Measurements from ENCODE around the gene PRPSAP2. TPM values are rescaled to one million over a fixed set of nuclear protein-coding genes. Genes with fewer than 3 reads are reported as not detected.
A peak's percentile ranks its signal among the peaks of the same experiment; 100 is the strongest.

The PRPSAP2 gene
- total RNA-seq, 1 experiment from 2014 or later, result 49.2 TPM

GRCh38 chr17:18960803-18961511 is 103.0 kb downstream of the PRPSAP2 start:
- peak; percentile 66 for DNase-seq (ENCODE audit: low read depth)

DNA sequence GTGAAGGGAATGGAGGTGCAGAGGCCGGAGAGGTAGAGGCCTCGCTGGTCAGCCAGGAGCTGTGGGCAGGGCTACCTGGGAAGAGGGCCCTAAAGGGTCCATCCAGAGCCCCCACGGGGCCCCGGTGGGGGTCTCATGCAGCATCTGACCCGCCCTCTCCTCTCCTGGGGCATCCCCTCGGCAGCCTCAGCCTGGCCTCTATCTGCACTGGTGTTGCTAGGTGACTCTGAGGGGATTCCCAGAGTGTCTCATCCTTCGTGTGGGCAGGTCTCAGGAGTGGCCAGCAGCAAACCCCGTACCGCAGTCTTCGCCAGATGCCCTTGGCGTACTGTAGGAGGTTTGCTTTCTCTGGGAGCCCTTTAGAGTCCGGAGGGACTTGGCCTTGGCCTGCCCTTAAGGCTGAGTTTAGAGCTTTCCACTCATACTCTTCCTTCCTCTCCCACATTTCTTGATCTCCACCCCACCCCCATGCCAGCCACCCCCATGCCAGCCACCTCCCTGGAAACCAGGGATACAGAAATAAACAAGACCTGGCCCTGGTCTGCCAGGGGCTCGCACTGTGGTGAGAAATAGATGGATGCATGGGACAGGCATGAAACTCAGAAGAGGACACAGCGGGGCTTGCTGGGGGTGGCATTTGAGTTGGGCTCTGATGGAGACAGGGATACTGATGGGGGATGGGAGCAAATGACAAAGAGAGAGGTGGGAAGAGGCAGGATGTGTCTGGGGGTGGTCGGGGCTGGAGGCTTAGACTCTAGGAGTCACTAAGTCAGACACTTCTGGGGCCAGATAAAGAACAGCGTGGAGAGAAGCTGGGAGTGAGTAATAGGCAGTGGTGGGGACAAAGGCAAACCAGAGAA is 103.9 kb downstream of the PRPSAP2 start:
- DNase-seq (ENCODE audit: low read depth), result no peak

GRCh38 chr17:18962494-18962815 is 104.5 kb downstream of the PRPSAP2 start:
- no peak for DNase-seq (ENCODE audit: low read depth)

- DNase-seq (ENCODE audit: low read depth), result no peak
These were observed 105.4 kb downstream of the PRPSAP2 start for GRCh38 chr17:18963126-18964017.

DNA sequence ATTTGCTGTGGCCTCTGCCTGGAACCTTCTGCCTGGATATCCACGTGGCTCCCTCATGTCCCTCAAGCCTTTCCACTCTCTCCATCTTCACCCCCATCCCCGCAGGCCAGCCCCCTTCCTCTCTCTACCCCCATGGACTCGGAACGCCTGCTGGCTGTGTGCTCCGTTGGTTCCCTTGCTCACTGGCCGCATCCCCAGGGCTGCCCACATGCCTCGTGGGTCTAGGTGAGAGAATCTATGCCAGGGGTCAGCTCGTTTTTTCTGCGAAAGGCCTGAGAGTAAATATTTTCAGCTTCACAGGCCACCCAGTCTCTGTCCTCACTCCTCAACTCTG is 106.1 kb downstream of the PRPSAP2 start:
- no peak for DNase-seq (ENCODE audit: low read depth)

- no peak for DNase-seq (ENCODE audit: low read depth)
These were observed 106.6 kb downstream of the PRPSAP2 start for GRCh38 chr17:18964550-18964949.

- DNase-seq (ENCODE audit: low read depth), result no peak
These were observed 107.8 kb downstream of the PRPSAP2 start for GRCh38 chr17:18965530-18966236.

- DNase-seq (ENCODE audit: low read depth), result peak; percentile 36
These were observed 109.1 kb downstream of the PRPSAP2 start for GRCh38 chr17:18966831-18967624.

GRCh38 chr17:18967916-18968315 is 110.0 kb downstream of the PRPSAP2 start:
- no peak for DNase-seq (ENCODE audit: low read depth)

GRCh38 chr17:18968345-18968744 is 110.4 kb downstream of the PRPSAP2 start:
- DNase-seq (ENCODE audit: low read depth), result no peak

DNA sequence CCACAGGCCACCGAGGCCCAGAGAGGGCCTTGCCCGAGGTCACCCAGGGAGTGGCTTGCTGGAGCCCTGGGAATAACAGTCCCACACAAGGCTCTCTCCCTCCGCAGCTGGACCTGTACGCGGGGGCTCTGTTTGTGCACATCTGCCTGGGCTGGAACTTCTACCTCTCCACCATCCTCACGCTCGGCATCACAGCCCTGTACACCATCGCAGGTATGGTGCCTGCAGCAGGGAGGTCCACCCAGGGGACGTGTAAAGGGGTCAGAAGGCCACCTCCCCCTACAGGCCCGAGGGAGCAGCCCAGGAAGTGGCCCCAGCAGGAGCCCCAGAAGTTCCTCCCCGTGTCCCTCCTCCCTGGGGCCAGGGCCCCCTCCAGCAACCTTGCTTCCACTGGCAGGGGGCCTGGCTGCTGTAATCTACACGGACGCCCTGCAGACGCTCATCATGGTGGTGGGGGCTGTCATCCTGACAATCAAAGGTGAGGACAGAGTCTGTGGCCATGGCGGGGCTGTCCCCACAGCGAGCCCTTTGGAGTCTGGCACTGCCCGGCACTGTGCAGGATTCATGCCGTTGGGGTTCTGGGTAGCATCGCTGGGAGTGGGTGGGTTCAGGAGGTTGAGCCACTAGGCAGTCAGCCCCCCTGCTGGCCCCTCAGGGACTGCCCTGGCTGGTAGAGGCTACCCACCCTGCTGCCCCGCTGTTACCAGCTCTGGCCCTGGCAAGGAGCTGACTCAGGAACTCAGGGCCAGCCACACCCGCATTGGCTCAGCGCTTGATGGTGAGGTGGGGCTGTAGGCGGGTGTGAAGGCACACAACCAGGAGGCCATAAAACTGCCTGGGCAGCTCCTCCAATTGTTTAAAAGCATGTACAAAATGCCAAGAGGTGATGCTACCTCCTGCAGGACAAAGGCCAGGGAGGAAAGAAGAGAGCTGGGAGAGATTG is 111.3 kb downstream of the PRPSAP2 start:
- DNase-seq (ENCODE audit: low read depth), result peak; percentile 33

- no peak for DNase-seq (ENCODE audit: low read depth)
These were observed 112.9 kb downstream of the PRPSAP2 start for GRCh38 chr17:18970582-18971480.

DNA sequence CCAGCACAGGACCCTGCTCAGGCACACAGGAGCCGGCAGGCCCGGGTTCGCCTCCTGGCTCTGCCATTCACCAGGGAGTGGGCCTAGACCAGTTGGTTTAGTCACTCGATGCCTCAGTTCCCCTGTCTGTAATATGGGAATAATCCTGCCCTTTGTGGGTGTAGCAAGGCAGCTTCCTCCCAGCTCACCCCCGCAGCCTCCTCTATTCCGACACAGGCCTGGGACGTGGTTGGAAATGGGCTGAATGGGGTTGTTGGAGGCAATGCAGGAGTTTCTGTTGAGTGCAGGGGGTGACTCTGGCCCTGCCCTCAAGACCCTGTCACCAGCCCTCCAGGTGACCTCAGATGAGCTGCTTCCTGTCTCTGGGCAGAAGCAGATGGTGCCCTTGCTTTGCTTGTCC is 113.9 kb downstream of the PRPSAP2 start:
- no peak for DNase-seq (ENCODE audit: low read depth)

DNA sequence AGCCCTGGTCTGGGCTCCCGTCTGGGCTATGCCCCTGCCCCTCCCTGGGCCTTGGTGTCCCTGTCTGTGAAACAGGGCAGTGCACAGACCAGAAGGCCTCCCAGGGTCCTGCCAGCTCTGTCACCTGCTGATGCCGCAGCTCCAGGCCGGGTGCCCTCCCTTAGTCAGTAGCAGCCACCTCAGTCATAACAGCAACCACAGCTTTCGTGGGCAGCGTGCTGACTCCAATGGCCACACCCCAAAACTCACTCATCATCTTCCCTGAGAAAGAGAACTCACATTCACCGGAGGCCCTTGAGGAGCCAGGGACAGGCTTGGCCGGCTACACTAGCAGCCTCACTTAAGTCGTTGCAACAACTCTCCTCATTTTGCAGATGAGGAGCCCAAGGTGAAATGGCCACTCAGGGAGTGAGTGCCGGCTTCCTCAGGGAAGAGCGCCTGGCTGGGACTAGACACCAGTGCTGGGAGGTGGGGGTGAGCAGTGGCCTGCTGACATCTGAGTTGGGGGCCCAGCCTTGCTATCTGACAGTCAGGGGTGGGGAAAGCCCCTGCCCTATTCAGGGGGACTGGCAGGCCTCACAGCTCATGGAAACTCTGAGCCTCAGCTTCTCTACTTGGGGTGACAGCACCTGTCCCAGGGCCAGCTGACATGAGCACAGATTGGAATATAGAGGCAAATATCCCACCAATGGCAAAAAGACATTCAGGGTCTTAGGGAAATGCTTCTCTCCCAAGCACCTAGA is 116.6 kb downstream of the PRPSAP2 start:
- no peak for DNase-seq (ENCODE audit: low read depth)

GRCh38 chr17:18975597-18975996 is 117.7 kb downstream of the PRPSAP2 start:
- DNase-seq (ENCODE audit: low read depth), result no peak

GRCh38 chr17:18976201-18976600 is 118.3 kb downstream of the PRPSAP2 start:
- no peak for DNase-seq (ENCODE audit: low read depth)

DNA sequence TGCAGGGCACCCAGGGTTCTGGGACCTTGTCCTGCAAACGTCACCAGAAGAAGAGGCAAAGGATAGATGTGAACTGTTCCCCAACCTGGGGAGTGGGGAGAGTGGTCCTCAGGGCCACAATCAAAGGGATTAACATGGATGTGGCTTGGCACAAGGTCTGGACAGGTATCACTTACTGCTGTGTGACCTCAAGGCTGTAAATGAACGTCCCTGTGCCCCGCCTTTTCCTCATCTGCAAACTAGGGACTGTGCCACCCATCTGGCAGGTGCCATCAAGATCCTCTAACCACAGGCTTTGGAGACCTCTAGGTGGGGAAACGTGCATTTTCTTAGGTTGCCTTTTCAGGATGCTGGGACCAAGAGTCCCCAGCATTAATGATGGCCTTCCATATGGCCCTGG is 119.1 kb downstream of the PRPSAP2 start:
- DNase-seq (ENCODE audit: low read depth), result no peak

DNA sequence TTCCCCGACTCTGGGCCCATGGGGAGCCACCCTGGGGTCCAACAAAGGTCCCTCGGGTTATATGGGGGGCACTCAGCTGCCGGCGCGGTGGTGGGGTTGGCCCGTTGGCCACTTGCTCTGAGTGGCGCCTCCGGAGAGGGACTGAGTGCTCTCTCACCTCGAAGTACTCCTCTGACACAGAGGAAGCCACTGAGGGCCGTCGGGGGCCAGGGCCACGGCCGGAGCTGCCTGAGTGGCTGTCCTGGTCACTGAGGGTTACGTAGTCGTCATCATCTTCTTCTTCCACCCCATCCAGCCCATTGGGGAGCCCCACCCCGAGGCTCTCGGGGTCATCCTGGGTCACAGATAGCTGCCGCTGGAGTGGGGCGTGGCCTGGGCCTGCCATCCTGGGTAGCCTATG is 119.7 kb downstream of the PRPSAP2 start:
- DNase-seq (ENCODE audit: low read depth), result no peak
